HepG2 (cell line): Measurements from ENCODE around the gene OSBPL10. TPM values are rescaled to one million over a fixed set of nuclear protein-coding genes. Genes with fewer than 3 reads are reported as not detected.

Experiments
- ATAC-seq: fragments of 200-7000 bp; cut with Tn5 transposase; 3 replicates; pipeline ENCODE4 v1.9.1; 2020; ENCODE audit warnings: mild to moderate bottlenecking, moderate library complexity
- BruUV-seq: library from RNA; stranded (reverse); fragments of 400-500 nt; replicated peaks from 2 replicates; lab custom pipeline; 2021; lab: Mats Ljungman, UMichigan
- CTCF ChIA-PET: fragments of 300-600 bp; formaldehyde crosslinking; extraction: SDS; loops from one replicate; lab custom pipeline; 2021; ENCODE audit warnings: low total read pairs, inconsistent platforms, low intra/inter-chr PET ratio; lab: Yijun Ruan, JAX
- POLR2A ChIA-PET: fragments of 350-600 bp; sonication (Branson Sonifier 250); formaldehyde crosslinking; loops from one replicate; lab custom pipeline; 2020; ENCODE audit warnings: antibody characterized with exemption, inconsistent platforms; lab: Yijun Ruan, JAX
- DNase-seq: peaks from one replicate; pipeline ENCODE4 v3.0.0-alpha.2; 2015; ENCODE audit warnings: low spot score
- FAIRE-seq: peaks from 3 replicates; lab custom pipeline; 2011; peaks lifted over from hg19 to GRCh38; lab: Jason Lieb, UNC
- H2AFZ ChIP-seq: one replicate; pipeline ENCODE4 v1.6.1; 2011; ENCODE audit warnings: low read length, inconsistent platforms
- H3K27ac ChIP-seq: fragments of 300-600 bp; 3 replicates; pipeline ENCODE4 v1.8.0; 2011; ENCODE audit warnings: mixed run types, mild to moderate bottlenecking, mixed read lengths, low read length, inconsistent platforms; ENCODE audit not compliant: insufficient read depth; ENCODE audit errors: extremely low read length
- H3K27me3 ChIP-seq, 2 experiments: fragments of 200-600 bp in 1 of 2; 2 replicates in 1 of 2; 3 replicates in 1 of 2; pipeline versions ENCODE4 v1.6.0 to v1.8.0; 2011; ENCODE audit warnings: low read length in 2 of 2, mild to moderate bottlenecking in 2 of 2, moderate library complexity in 2 of 2, inconsistent platforms in 1 of 2; ENCODE audit not compliant: insufficient read depth in 2 of 2, control insufficient read depth in 1 of 2
- H3K36me3 ChIP-seq, 2 experiments: fragments of 200-600 bp in 1 of 2; replicated peaks in 1 of 2; 2 replicates in 1 of 2; 3 replicates in 1 of 2; pipeline versions ENCODE4 v1.5.1 to v1.8.0; 2011; ENCODE audit warnings: low read length in 2 of 2, inconsistent platforms in 1 of 2; ENCODE audit not compliant: insufficient read depth in 2 of 2, control insufficient read depth in 1 of 2
- H3K4me1 ChIP-seq: 2 replicates; pipeline ENCODE4 v1.5.1; 2012; ENCODE audit warnings: low read length, inconsistent platforms; ENCODE audit not compliant: insufficient read depth
- H3K4me2 ChIP-seq: 2 replicates; pipeline ENCODE4 v1.6.0; 2011; ENCODE audit warnings: low read depth, low read length, inconsistent platforms
- H3K4me3 ChIP-seq, 3 experiments: fragments of 200-600 bp in 1 of 3; sonication (generic), shearing (Covaris generic) in 1 of 3; replicated peaks in 1 of 3; 2 replicates each; pipeline ENCODE4 v1.5.1; 2011 to 2016; ENCODE audit warnings: low read length in 3 of 3, inconsistent platforms in 2 of 3, low read depth in 2 of 3, mild to moderate bottlenecking in 2 of 3, control low read depth in 1 of 3, mixed read lengths in 1 of 3; ENCODE audit not compliant: insufficient read depth in 1 of 3
- H3K79me2 ChIP-seq: one replicate; pipeline ENCODE4 v1.6.1; 2011; ENCODE audit warnings: low read length, inconsistent platforms; ENCODE audit not compliant: insufficient read depth
- H3K9ac ChIP-seq: 2 replicates; pipeline ENCODE4 v1.6.0; 2011; ENCODE audit warnings: mild to moderate bottlenecking, low read depth, low read length, inconsistent platforms; ENCODE audit not compliant: insufficient read depth
- H3K9me3 ChIP-seq: 2 replicates; pipeline ENCODE4 v1.5.1; 2012; ENCODE audit warnings: mild to moderate bottlenecking, low read length
- H4K20me1 ChIP-seq: 2 replicates; pipeline ENCODE4 v1.6.0; 2011; ENCODE audit warnings: inconsistent platforms, mild to moderate bottlenecking, low read length, moderate library complexity; ENCODE audit not compliant: insufficient read depth
- ETV5 ChIP-seq: IDR thresholded peaks from 2 replicates; pipeline ENCODE4 v1.6.1; 2018; ENCODE audit warnings: missing biosample characterization, missing genetic modification reagents, inconsistent platforms, borderline replicate concordance
- GABPB1 ChIP-seq: IDR thresholded peaks from 2 replicates; pipeline ENCODE4 v1.6.1; 2016; ENCODE audit warnings: mild to moderate bottlenecking, missing genetic modification reagents, moderate library complexity, missing compliant biosample characterization
- HCFC1 ChIP-seq: fragments of 150-350 bp; IDR thresholded peaks from 2 replicates; pipeline ENCODE4 v1.6.1; 2014; ENCODE audit warnings: low read depth, low read length
- HOXD1 ChIP-seq: sonication (generic); formaldehyde crosslinking; IDR thresholded peaks from 2 replicates; pipeline ENCODE4 v1.5.0; 2020; ENCODE audit warnings: missing genetic modification reagents
- MED13 ChIP-seq: sonication (generic); formaldehyde crosslinking; IDR thresholded peaks from 2 replicates; pipeline ENCODE4 v1.5.0; 2020; ENCODE audit warnings: missing genetic modification reagents
- PRPF4 ChIP-seq: fragments of 200-400 bp; formaldehyde crosslinking; IDR thresholded peaks from 2 replicates; pipeline ENCODE4 v1.6.1; 2016; ENCODE audit warnings: low read length, low read depth; ENCODE audit not compliant: poor library complexity, severe bottlenecking
- RELA ChIP-seq: sonication (generic); formaldehyde crosslinking; IDR thresholded peaks from 2 replicates; pipeline ENCODE4 v1.4.0; 2020; ENCODE audit warnings: missing genetic modification reagents
- SIN3A ChIP-seq: IDR thresholded peaks from 2 replicates; pipeline ENCODE4 v1.6.1; 2011; ENCODE audit warnings: low read depth, mild to moderate bottlenecking, control low read depth, low read length, borderline replicate concordance
- ZBTB39 ChIP-seq: sonication (generic); formaldehyde crosslinking; IDR thresholded peaks from 2 replicates; pipeline ENCODE4 v1.5.0; 2020; ENCODE audit warnings: missing genetic modification reagents
- ZNF160 ChIP-seq: sonication (generic); formaldehyde crosslinking; IDR thresholded peaks from 2 replicates; pipeline ENCODE4 v1.8.0; 2022; ENCODE audit warnings: mild to moderate bottlenecking, inconsistent platforms, missing genetic modification reagents
- ZNF234 ChIP-seq: sonication (generic); formaldehyde crosslinking; conservative IDR thresholded peaks from 2 replicates; pipeline ENCODE4 v1.5.1; 2020; ENCODE audit warnings: mild to moderate bottlenecking, missing genetic modification reagents
- ZNF550 ChIP-seq: sonication (generic); formaldehyde crosslinking; IDR thresholded peaks from 2 replicates; pipeline ENCODE4 v1.4.0; 2020; ENCODE audit warnings: mild to moderate bottlenecking, missing genetic modification reagents, borderline replicate concordance
- ZNF614 ChIP-seq: IDR thresholded peaks from 2 replicates; pipeline ENCODE4 v1.6.1; 2018; ENCODE audit warnings: missing biosample characterization, missing genetic modification reagents, inconsistent platforms, borderline replicate concordance
- ZNF776 ChIP-seq: sonication (generic); formaldehyde crosslinking; IDR thresholded peaks from 2 replicates; pipeline ENCODE4 v1.4.0; 2020; ENCODE audit warnings: mild to moderate bottlenecking, missing genetic modification reagents
- whole genome bisulfite sequencing: methylation state at CpG from one replicate; pipeline ENCODE4 v1.1.6; 2017; ENCODE audit warnings: low lambda C conversion rate; 5-methylcytosine and 5-hydroxymethylcytosine counted together
- in situ Hi-C: cut with HindIII; loops from 2 replicates; pipeline ENCODE4 v1.10.0; 2017; ENCODE audit warnings: low pct_unique_long_range_greater_than_20kb; ENCODE audit not compliant: extremely low pct_ligation_motif_present
- intact Hi-C: fragments of 100-400 bp; cut with micrococcal nuclease; formaldehyde crosslinking; loops from one replicate; pipeline ENCODE4 v1.10.0; 2022; ENCODE audit not compliant: unreplicated experiment
- polyA plus RNA-seq, 8 experiments: library from polyadenylated mRNA; depleted of rRNA in 3 of 8; stranded (reverse) in 7 of 8; unstranded in 1 of 8; fragments of >200 nt; fragmentation: Illumina TruSeq in 4 of 8; extraction: Trizol in 4 of 8; gene quantifications; 2 replicates each; pipeline versions ENCODE4 v1.2.1 to v1.2.3, GENCODE V29; 2011 to 2016; ENCODE audit warnings: low read depth in 4 of 8, missing spikeins in 1 of 8, mixed read lengths in 1 of 8; ENCODE audit not compliant: insufficient read depth in 1 of 8
- total RNA-seq, 5 experiments: library from RNA; depleted of rRNA; stranded (reverse); fragments of >200 nt; fragmentation: Illumina TruSeq; extraction: Trizol; gene quantifications; 2 replicates each; pipeline ENCODE4 v1.2.3, GENCODE V29; 2016; ENCODE audit warnings: low read depth in 1 of 5
- TF ChIP-seq, protein P1 (sequence below): sonication (generic); formaldehyde crosslinking; IDR thresholded peaks from 2 replicates; pipeline ENCODE4 v1.8.1; 2023; ENCODE audit warnings: mild to moderate bottlenecking, missing genetic modification reagents
- TF ChIP-seq, protein P2 (sequence below): sonication (generic); formaldehyde crosslinking; conservative IDR thresholded peaks from 2 replicates; pipeline ENCODE4 v1.4.0; 2020; ENCODE audit warnings: missing genetic modification reagents
- TF ChIP-seq, protein P3 (sequence below): sonication (generic); formaldehyde crosslinking; conservative IDR thresholded peaks from 2 replicates; pipeline ENCODE4 v1.8.0; 2022; ENCODE audit warnings: low read depth, missing genetic modification reagents

Gene OSBPL10
- total and polyA plus RNA-seq, 2 of the 13 experiments (the other 11 are each of a cell fraction or from before 2014, with no cell fraction given), result 10.3 to 28.6 TPM

DNA sequence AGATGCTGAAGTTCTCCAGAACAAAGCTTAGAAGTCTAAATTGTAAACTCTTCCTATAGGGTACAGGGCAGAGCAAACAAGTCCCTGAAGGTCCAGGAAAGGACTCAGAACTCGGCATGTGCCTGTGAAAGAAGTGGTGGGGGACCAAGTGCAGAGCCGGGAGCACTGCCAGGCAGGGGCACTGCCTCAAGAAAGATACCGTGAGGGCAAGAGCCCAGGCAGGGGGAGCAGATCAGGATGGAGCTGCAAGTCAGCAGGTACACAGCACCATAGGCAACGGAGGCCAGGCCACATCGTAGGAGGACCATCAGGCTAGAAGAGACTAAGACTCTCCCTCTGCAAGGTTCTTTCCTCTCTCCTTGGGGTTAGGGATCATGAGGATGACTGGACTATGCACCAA lies 191.6 kb downstream of the OSBPL10 start (continued):
- TF ChIP-seq, protein P1, sequence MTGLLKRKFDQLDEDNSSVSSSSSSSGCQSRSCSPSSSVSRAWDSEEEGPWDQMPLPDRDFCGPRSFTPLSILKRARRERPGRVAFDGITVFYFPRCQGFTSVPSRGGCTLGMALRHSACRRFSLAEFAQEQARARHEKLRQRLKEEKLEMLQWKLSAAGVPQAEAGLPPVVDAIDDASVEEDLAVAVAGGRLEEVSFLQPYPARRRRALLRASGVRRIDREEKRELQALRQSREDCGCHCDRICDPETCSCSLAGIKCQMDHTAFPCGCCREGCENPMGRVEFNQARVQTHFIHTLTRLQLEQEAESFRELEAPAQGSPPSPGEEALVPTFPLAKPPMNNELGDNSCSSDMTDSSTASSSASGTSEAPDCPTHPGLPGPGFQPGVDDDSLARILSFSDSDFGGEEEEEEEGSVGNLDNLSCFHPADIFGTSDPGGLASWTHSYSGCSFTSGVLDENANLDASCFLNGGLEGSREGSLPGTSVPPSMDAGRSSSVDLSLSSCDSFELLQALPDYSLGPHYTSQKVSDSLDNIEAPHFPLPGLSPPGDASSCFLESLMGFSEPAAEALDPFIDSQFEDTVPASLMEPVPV (CRISPR knock-in tag), result no peak
- no peak for TF ChIP-seq HOXD1 (CRISPR knock-in tag)
- no peak for TF ChIP-seq ZNF550 (CRISPR knock-in tag)
- TF ChIP-seq, all 625 proteins: peak for 0

- ATAC-seq (no peak), DNase-seq (no peak), FAIRE-seq (no peak)
- no peaks in the 10 kb centered on the region for H3K4me1 ChIP-seq
- H2AFZ ChIP-seq, result no peak overlapping the region
- no peaks in the 10 kb centered on the region for H3K79me2 ChIP-seq
- H3K9ac ChIP-seq, result no peak overlapping the region
- intact Hi-C loops (no loop called here), in situ Hi-C loops (no loop called here)
- TF ChIP-seq ZNF614 (CRISPR knock-in tag), result no peak
- TF ChIP-seq RELA (CRISPR knock-in tag), result no peak
- TF ChIP-seq GABPB1 (CRISPR knock-in tag), result no peak
- TF ChIP-seq ZBTB39 (CRISPR knock-in tag), result no peak
- TF ChIP-seq ZNF776 (CRISPR knock-in tag), result no peak
- no peak for TF ChIP-seq ZNF234 (CRISPR knock-in tag)
- TF ChIP-seq PRPF4, result no peak
- TF ChIP-seq, protein P2, sequence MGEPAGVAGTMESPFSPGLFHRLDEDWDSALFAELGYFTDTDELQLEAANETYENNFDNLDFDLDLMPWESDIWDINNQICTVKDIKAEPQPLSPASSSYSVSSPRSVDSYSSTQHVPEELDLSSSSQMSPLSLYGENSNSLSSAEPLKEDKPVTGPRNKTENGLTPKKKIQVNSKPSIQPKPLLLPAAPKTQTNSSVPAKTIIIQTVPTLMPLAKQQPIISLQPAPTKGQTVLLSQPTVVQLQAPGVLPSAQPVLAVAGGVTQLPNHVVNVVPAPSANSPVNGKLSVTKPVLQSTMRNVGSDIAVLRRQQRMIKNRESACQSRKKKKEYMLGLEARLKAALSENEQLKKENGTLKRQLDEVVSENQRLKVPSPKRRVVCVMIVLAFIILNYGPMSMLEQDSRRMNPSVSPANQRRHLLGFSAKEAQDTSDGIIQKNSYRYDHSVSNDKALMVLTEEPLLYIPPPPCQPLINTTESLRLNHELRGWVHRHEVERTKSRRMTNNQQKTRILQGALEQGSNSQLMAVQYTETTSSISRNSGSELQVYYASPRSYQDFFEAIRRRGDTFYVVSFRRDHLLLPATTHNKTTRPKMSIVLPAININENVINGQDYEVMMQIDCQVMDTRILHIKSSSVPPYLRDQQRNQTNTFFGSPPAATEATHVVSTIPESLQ (CRISPR knock-in tag), result no peak
- TF ChIP-seq HCFC1, result no peak
- TF ChIP-seq SIN3A, result no peak
- TF ChIP-seq, protein P3, sequence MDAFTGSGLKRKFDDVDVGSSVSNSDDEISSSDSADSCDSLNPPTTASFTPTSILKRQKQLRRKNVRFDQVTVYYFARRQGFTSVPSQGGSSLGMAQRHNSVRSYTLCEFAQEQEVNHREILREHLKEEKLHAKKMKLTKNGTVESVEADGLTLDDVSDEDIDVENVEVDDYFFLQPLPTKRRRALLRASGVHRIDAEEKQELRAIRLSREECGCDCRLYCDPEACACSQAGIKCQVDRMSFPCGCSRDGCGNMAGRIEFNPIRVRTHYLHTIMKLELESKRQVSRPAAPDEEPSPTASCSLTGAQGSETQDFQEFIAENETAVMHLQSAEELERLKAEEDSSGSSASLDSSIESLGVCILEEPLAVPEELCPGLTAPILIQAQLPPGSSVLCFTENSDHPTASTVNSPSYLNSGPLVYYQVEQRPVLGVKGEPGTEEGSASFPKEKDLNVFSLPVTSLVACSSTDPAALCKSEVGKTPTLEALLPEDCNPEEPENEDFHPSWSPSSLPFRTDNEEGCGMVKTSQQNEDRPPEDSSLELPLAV (CRISPR knock-in tag), result no peak
- TF ChIP-seq ZNF160, result no peak
- no peak for TF ChIP-seq MED13 (CRISPR knock-in tag)
- TF ChIP-seq ETV5 (CRISPR knock-in tag), result no peak
- H3K27me3 ChIP-seq, result no peaks in the 10 kb centered on the region
- CTCF ChIA-PET, result no interaction called here
- H4K20me1 ChIP-seq, result no peaks in the 10 kb centered on the region
- POLR2A ChIA-PET, result no interaction called here
- BruUV-seq, result no TSS peak
- no peak overlapping the region for H3K4me3 ChIP-seq
- H3K4me2 ChIP-seq, result no peak overlapping the region
- no CpG with 5 or more reads among the region's 1 CpG for WGBS
- peaks cover 0 to 3% of the 10 kb centered on the region in 2 experiments; a peak in 1 of 5 replicates for H3K36me3 ChIP-seq
- H3K9me3 ChIP-seq, result no peaks in the 10 kb centered on the region
- H3K27ac ChIP-seq, result no peak overlapping the region
These were observed 195.3 kb downstream of the OSBPL10 start for GRCh38 chr3:31785734-31786133.
